Measurements from ENCODE around the gene NOXO1.
A peak's percentile ranks its signal among the peaks of the same experiment; 100 is the strongest.

The NOXO1 gene

DNA sequence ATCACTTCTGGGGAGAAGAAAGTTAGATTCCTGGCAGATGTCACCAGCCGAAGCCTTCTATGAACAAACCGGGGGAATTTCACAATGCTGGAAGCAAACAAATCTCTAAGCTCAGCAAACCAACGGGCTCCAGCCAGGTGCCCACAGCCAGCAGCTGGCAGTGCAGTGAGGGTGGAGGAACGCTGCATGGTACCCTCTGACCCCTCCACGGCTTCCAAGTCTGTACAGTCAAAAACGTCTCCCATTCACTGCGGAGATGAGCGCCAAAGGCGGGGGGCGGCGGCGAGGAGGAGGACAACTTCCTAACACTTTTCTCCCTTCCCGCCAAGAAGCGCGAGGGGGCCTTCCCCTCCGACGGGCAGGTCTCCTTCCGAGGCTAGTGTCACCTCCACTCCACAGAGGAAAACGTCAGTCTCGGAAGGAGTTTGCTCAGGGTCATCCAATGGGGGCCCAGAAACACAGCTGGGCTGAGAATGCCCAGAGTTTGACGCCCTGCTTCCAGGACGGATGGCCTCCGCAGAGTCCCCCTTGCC lies 27.4 kb upstream of the NOXO1 start:
- DNase-seq (ENCODE audit: low spot score), result no peak
- TF ChIP-seq, protein P1, sequence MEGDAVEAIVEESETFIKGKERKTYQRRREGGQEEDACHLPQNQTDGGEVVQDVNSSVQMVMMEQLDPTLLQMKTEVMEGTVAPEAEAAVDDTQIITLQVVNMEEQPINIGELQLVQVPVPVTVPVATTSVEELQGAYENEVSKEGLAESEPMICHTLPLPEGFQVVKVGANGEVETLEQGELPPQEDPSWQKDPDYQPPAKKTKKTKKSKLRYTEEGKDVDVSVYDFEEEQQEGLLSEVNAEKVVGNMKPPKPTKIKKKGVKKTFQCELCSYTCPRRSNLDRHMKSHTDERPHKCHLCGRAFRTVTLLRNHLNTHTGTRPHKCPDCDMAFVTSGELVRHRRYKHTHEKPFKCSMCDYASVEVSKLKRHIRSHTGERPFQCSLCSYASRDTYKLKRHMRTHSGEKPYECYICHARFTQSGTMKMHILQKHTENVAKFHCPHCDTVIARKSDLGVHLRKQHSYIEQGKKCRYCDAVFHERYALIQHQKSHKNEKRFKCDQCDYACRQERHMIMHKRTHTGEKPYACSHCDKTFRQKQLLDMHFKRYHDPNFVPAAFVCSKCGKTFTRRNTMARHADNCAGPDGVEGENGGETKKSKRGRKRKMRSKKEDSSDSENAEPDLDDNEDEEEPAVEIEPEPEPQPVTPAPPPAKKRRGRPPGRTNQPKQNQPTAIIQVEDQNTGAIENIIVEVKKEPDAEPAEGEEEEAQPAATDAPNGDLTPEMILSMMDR (conservative IDR thresholded peaks at IDR 0.05; ENCODE audit: low read depth), result no peak
- peak overlapping the region; percentile 98 for H3K27ac ChIP-seq
- CTCF ChIA-PET, result interaction anchor here (0.6 kb wide), 1 partner anchor 41 kb away, joined by 4 read pairs; no protein-coding TSS in a partner anchor
- POLR2A ChIA-PET (ENCODE audit: low non-redundant PET), result interaction anchor here (0.5 to 1.2 kb wide), 6 partner anchors 14 to 147 kb away, joined by 3 to 8 read pairs (median 3); partner anchors contain the start of genes NTHL1, RPS2, TRAF7 and TSC2

DNA sequence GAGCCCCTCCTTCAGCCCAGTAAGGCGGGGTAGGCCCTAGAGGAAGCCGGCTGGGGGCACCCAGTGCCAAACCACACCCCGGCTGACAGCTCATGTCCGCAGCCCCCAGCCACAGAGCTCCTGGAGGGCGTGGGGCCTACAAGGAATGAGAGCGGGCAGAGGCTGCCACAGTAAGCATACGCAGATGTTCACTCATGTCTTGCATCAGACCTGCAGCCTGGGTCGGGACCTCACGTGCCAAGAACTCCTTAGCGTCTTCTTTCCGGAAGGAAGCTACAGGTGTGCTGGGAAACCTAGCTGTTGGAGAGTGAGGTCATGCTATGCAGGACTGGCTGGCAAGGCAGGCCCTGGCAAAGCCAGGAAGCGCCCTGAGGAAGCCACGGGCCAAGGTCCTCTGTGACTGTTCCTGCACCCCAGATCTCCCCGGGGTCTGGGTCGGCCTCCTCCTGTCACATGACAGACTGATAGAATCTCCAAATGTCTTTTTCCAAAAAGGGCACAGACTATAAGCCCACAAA lies 26.8 kb upstream of the NOXO1 start:
- TF ChIP-seq, protein P1 (conservative IDR thresholded peaks at IDR 0.05; ENCODE audit: low read depth), result no peak
- POLR2A ChIA-PET (ENCODE audit: low non-redundant PET), result interaction anchor here (0.6 to 1.2 kb wide), 6 partner anchors 13 to 147 kb away, joined by 3 to 8 read pairs (median 3); partner anchors contain the start of genes RPS2 and TRAF7
- H3K27ac ChIP-seq, result peak overlapping the region; percentile 98
- CTCF ChIA-PET, result interaction anchor here (0.6 kb wide), 1 partner anchor 40 kb away, joined by 3 read pairs; no protein-coding TSS in a partner anchor
- DNase-seq (ENCODE audit: low spot score), result peak; percentile 88

DNA sequence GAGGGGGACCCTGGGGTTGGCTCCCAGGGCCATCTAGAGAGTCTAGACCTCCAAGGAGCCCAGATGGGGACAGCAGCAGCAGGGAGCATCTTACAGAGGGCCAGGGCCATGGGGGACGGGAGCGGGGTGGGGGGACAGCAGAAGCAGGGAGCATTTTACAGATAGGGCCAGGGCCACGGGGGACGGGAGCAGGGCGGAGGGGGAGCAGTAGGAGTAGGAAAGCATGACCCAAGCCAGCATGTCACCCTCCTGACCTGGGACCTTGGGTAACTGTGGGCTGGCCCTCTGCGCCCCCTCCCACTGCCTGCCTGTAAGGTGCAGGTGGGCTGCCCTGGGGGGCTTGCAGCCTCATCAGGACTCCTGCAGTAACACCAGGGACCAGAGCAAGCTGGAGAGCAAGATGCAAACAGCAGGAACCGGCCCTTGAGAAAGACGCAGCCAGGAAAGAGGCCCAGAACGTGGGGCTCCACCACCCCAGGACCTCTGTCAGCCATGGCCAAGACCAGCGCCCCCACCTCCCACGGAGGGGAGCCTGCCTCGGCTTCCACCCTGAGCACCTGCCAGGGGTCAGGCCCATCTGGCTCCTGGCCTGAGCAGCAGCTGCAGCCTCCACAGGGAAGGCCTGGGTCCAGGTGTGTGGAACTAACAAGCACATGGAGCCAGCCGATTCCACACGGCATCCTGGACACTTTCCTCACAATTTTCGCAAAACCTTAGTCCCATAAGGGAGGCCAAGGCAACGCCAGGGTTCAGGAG lies 26.0 kb upstream of the NOXO1 start:
- H3K27ac ChIP-seq, result peak overlapping the region; percentile 98
- TF ChIP-seq, protein P1 (conservative IDR thresholded peaks at IDR 0.05; ENCODE audit: low read depth), result no peak
- POLR2A ChIA-PET (ENCODE audit: low non-redundant PET), result interaction anchor here (0.6 to 1.2 kb wide), 3 partner anchors 14 to 148 kb away, joined by 3 to 8 read pairs (median 3); partner anchors contain the start of genes RPS2 and TRAF7
- no peak for DNase-seq (ENCODE audit: low spot score)
- CTCF ChIA-PET, result interaction anchor here (0.6 kb wide), 3 partner anchors 14 to 58 kb away, joined by 3 read pairs; no protein-coding TSS in a partner anchor

DNA sequence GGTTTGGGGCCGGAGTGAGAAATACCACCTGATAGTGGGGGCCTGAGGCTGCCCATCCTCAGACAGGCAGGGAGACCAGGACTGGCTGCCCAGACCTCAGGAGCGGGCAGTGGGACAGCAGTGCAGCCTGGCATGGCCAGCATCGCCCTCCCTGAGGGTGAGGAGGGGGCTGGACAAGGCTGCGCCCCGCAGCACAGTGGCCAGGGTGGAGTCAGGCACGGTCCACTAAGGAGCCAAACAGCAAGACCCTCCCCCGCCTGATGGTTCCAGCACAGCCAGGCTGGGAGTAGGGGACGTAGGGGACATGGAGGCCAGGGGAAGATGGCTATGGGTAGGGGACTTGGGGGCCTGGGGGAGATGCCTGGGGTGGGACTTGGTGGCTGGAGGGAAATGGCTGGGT lies 25.0 kb upstream of the NOXO1 start:
- H3K27ac ChIP-seq, result peak overlapping the region; percentile 98
- POLR2A ChIA-PET (ENCODE audit: low non-redundant PET), result no interaction called here
- CTCF ChIA-PET, result no interaction called here
- TF ChIP-seq, protein P1 (conservative IDR thresholded peaks at IDR 0.05; ENCODE audit: low read depth), result no peak
- DNase-seq (ENCODE audit: low spot score), result no peak

DNA sequence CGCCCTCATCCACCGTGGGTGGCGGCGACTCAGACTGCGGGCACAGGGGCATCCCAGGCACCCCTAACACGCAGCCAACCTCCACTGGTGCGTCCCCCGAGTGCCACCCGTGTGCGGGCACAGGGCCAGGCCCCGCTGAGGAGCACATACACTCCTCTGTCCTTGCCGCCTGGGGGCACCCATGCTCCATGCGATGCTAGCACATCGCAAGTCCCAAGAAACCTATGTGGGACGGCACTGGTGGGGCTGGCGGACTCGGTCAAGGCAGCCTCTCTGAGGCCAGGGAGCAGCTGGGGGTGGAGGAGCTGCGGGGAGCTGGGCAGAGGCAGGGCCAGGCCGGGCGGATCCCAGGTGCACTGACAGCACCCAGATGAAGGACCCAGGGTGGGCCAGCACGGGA lies 24.4 kb upstream of the NOXO1 start:
- no peak for DNase-seq (ENCODE audit: low spot score)
- POLR2A ChIA-PET (ENCODE audit: low non-redundant PET), result no interaction called here

More for the DNA sequence above, 24.4 kb upstream of the NOXO1 start:
- peak overlapping the region; percentile 98 for H3K27ac ChIP-seq
- CTCF ChIA-PET, result interaction anchor here (0.5 to 2.5 kb wide), 2 partner anchors 135 to 163 kb away, joined by 3 to 17 read pairs; no protein-coding TSS in a partner anchor
- TF ChIP-seq, protein P1 (conservative IDR thresholded peaks at IDR 0.05; ENCODE audit: low read depth), result no peak

Data from RWPE1 (cell line).